A549 (cell line): ENCODE data around the gene MEGF6. TPM values are rescaled to one million over a fixed set of nuclear protein-coding genes. Genes with fewer than 3 reads are reported as not detected.

ENCODE experiments used
- ATAC-seq, 2 experiments: fragments of 200-7000 bp in 1 of 2; fragments of >200 bp in 1 of 2; cut with Nextera tagmentation in 1 of 2; cut with Tn5 transposase in 1 of 2; 3 replicates each; pipeline versions ENCODE4 v1.8.0 to v1.9.1; 2018 to 2020; ENCODE audit warnings: mild to moderate bottlenecking in 1 of 2, moderate library complexity in 1 of 2
- CTCF ChIA-PET: fragments of 300-600 bp; sonication (Branson Sonifier 250); formaldehyde crosslinking; extraction: SDS; loops from one replicate; lab custom pipeline; 2021; ENCODE audit warnings: antibody characterized with exemption, inconsistent platforms; lab: Yijun Ruan, JAX
- POLR2A ChIA-PET: fragments of 350-600 bp; formaldehyde crosslinking; extraction: SDS; loops from one replicate; lab custom pipeline; 2021; ENCODE audit warnings: antibody characterized with exemption, inconsistent platforms; lab: Yijun Ruan, JAX
- DNase-seq, 2 experiments: peaks; one replicate each; pipeline versions ENCODE4 v3.0.0 to v3.0.0-alpha.2; 2011 to 2016; ENCODE audit warnings: low read depth in 1 of 2, low spot score in 1 of 2
- FAIRE-seq: peaks from 2 replicates; lab custom pipeline; 2011; peaks lifted over from hg19 to GRCh38; lab: Jason Lieb, UNC
- H3K27ac ChIP-seq, 2 experiments: fragments of >200 bp; sonication (Bioruptor Twin); formaldehyde crosslinking; 3 replicates each; pipeline ENCODE4 v1.5.1; 2016 to 2017
- H3K4me1 ChIP-seq: fragments of >200 bp; sonication (Bioruptor Twin); formaldehyde crosslinking; 3 replicates; pipeline ENCODE4 v1.6.1; 2016
- H3K4me2 ChIP-seq: fragments of >200 bp; sonication (Bioruptor Twin); formaldehyde crosslinking; 3 replicates; pipeline ENCODE4 v1.6.1; 2016
- H3K4me3 ChIP-seq: fragments of >200 bp; sonication (Bioruptor Twin); formaldehyde crosslinking; 3 replicates; pipeline ENCODE4 v1.5.1; 2016
- H3K9me3 ChIP-seq: fragments of >200 bp; sonication (Bioruptor Twin); formaldehyde crosslinking; 3 replicates; pipeline ENCODE4 v1.6.1; 2016
- ATOH8 ChIP-seq: fragments of 250-450 bp; sonication (Bioruptor Pico); IDR thresholded peaks from 2 replicates; pipeline ENCODE4 v1.5.0; 2020; ENCODE audit warnings: low read depth, mild to moderate bottlenecking, moderate library complexity
- CBX2 ChIP-seq: fragments of 200-600 bp; sonication (generic); IDR thresholded peaks from 2 replicates; pipeline ENCODE4 v1.6.1; 2016; ENCODE audit warnings: low read depth, mild to moderate bottlenecking, borderline replicate concordance
- CEBPB ChIP-seq, 2 experiments: fragments of >200 bp in 1 of 2; sonication (Bioruptor Twin) in 1 of 2; formaldehyde crosslinking in 1 of 2; IDR thresholded peaks; 2 replicates each; pipeline ENCODE4 v1.6.1; 2012 to 2016
- EHMT2 ChIP-seq: fragments of 200-600 bp; sonication (generic); IDR thresholded peaks from 2 replicates; pipeline ENCODE4 v1.6.1; 2016; ENCODE audit warnings: antibody characterized with exemption, low read depth, mild to moderate bottlenecking, moderate library complexity
- ELK1 ChIP-seq: fragments of 150-350 bp; IDR thresholded peaks from 2 replicates; pipeline ENCODE4 v1.6.1; 2014; ENCODE audit warnings: low read depth, mild to moderate bottlenecking, low read length
- ESRRA ChIP-seq: fragments of 150-350 bp; IDR thresholded peaks from 2 replicates; pipeline ENCODE4 v1.6.1; 2014; ENCODE audit warnings: mild to moderate bottlenecking, low read length, borderline replicate concordance
- FOSB ChIP-seq: fragments of 250-450 bp; sonication (Bioruptor Pico); IDR thresholded peaks from 2 replicates; pipeline ENCODE4 v1.5.0; 2020; ENCODE audit warnings: mild to moderate bottlenecking, moderate library complexity
- FOXS1 ChIP-seq: fragments of 250-450 bp; sonication (Bioruptor Pico); IDR thresholded peaks from 2 replicates; pipeline ENCODE4 v1.5.0; 2020; ENCODE audit warnings: mild to moderate bottlenecking, moderate library complexity
- GATA3 ChIP-seq: IDR thresholded peaks from 2 replicates; pipeline ENCODE4 v1.6.1; 2012; ENCODE audit warnings: borderline replicate concordance
- HMGXB4 ChIP-seq: fragments of 250-450 bp; sonication (Bioruptor Pico); IDR thresholded peaks from 2 replicates; pipeline ENCODE4 v1.5.0; 2021; ENCODE audit warnings: mild to moderate bottlenecking, moderate library complexity, borderline replicate concordance
- HOXB13 ChIP-seq: fragments of 250-450 bp; sonication (Bioruptor Pico); IDR thresholded peaks from 2 replicates; pipeline ENCODE4 v1.5.0; 2020; ENCODE audit warnings: low read depth, mild to moderate bottlenecking, moderate library complexity
- HOXB5 ChIP-seq: fragments of 250-450 bp; sonication (Bioruptor Pico); IDR thresholded peaks from 2 replicates; pipeline ENCODE4 v1.5.0; 2020; ENCODE audit warnings: mild to moderate bottlenecking, moderate library complexity
- JUNB ChIP-seq: fragments of >200 bp; sonication (Bioruptor Twin); formaldehyde crosslinking; IDR thresholded peaks from 2 replicates; pipeline ENCODE4 v1.6.1; 2016
- KDM5A ChIP-seq: fragments of 200-600 bp; sonication (generic); IDR thresholded peaks from 2 replicates; pipeline ENCODE4 v1.6.1; 2016; ENCODE audit warnings: antibody characterized with exemption, mild to moderate bottlenecking
- MAZ ChIP-seq: fragments of 150-350 bp; IDR thresholded peaks from 2 replicates; pipeline ENCODE4 v1.6.1; 2014; ENCODE audit warnings: antibody characterized with exemption, low read depth, low read length, borderline replicate concordance
- MYC ChIP-seq: IDR thresholded peaks from 2 replicates; pipeline ENCODE4 v1.6.1; 2012; ENCODE audit warnings: mild to moderate bottlenecking, inconsistent platforms, low read length, improper control_type of control experiment, borderline replicate concordance
- NR3C1 ChIP-seq: fragments of >200 bp; sonication (Bioruptor Twin); formaldehyde crosslinking; IDR thresholded peaks from 3 replicates; pipeline ENCODE4 v1.6.1; 2017
- RCOR1 ChIP-seq: fragments of 150-350 bp; IDR thresholded peaks from 2 replicates; pipeline ENCODE4 v1.6.1; 2014; ENCODE audit warnings: antibody characterized with exemption, low read length, low read depth
- REST ChIP-seq: fragments of 200-600 bp; sonication (generic); IDR thresholded peaks from 2 replicates; pipeline ENCODE4 v1.6.1; 2016; ENCODE audit warnings: antibody characterized with exemption, mild to moderate bottlenecking, moderate library complexity
- SMC3 ChIP-seq: fragments of >200 bp; sonication (Bioruptor Twin); formaldehyde crosslinking; IDR thresholded peaks from 3 replicates; pipeline ENCODE4 v1.6.1; 2018; ENCODE audit warnings: inconsistent platforms
- TP53 ChIP-seq: fragments of 250-450 bp; sonication (Bioruptor Pico); IDR thresholded peaks from 2 replicates; pipeline ENCODE4 v1.5.0; 2021; ENCODE audit warnings: mild to moderate bottlenecking, moderate library complexity
- ZFP36 ChIP-seq: fragments of 450-650 bp; IDR thresholded peaks from 2 replicates; pipeline ENCODE4 v1.6.1; 2014; ENCODE audit warnings: borderline replicate concordance; ENCODE audit not compliant: partially characterized antibody
- ZSCAN20 ChIP-seq: fragments of 250-450 bp; sonication (Bioruptor Pico); IDR thresholded peaks from 2 replicates; pipeline ENCODE4 v1.8.0; 2022; ENCODE audit warnings: mild to moderate bottlenecking, moderate library complexity
- WGBS: methylation state at CpG from one replicate; pipeline ENCODE4 v1.1.6; 2017; ENCODE audit errors: missing lambda C conversion rate; 5-methylcytosine and 5-hydroxymethylcytosine counted together
- polyA plus RNA-seq, 4 experiments: library from polyadenylated mRNA; depleted of rRNA in 3 of 4; stranded (reverse); fragments of >200 nt; fragmentation: RNase III in 1 of 4; extraction: RNeasy Plus Mini Kit Qiagen cat#74134 plus additional on column Dnase treatment in 1 of 4; gene quantifications; 2 replicates in 3 of 4; 3 replicates in 1 of 4; pipeline ENCODE4 v1.2.3, GENCODE V29; 2011 to 2017

Gene MEGF6
- polyA plus RNA-seq, 2 of the 4 experiments (the other 2 are of a cell fraction), result 0.66 to 13.7 TPM

- ChIA-PET CTCF (interaction anchor here (0.9 to 4.5 kb wide), 7 partner anchors 13 to 99 kb away, joined by 3 to 22 read pairs (median 7); no protein-coding TSS in a partner anchor), POLR2A (no interaction called here)
- H3K27ac ChIP-seq, result no peak overlapping the region
- no peak for DNase-seq
- no peak for FAIRE-seq
- H3K4me2 ChIP-seq, result no peak overlapping the region
- ATAC-seq, result no peak
- TF ChIP-seq REST (no peak), GATA3 (no peak), FOSB (no peak), RCOR1 (no peak), ATOH8 (CRISPR knock-in tag) (no peak), EHMT2 (no peak)
- WGBS, result 64% methylated on average over 6 of the region's 10 CpGs
- peaks cover 13% of the 10 kb centered on the region; the same call in 2 of the 3 replicates for H3K4me1 ChIP-seq
- H3K4me3 ChIP-seq, result no peak overlapping the region
- no peaks in the 10 kb centered on the region for H3K9me3 ChIP-seq
These were observed 59.6 kb downstream of the MEGF6 start for GRCh38 chr1:3551711-3552110.

GRCh38 chr1:3551290-3551678 lies 60.0 kb downstream of the MEGF6 start:
- Histone ChIP-seq H3K9me3 (no peaks in the 10 kb centered on the region), H3K4me3 (no peak overlapping the region), H3K4me2 (no peak overlapping the region), H3K4me1 (peaks cover 13% of the 10 kb centered on the region; the same call in 2 of the 3 replicates), H3K27ac (no peak overlapping the region)
- ChIA-PET CTCF (interaction anchor here (0.9 to 4.5 kb wide), 7 partner anchors 13 to 98 kb away, joined by 3 to 22 read pairs (median 7); no protein-coding TSS in a partner anchor), POLR2A (no interaction called here)
- TF ChIP-seq CBX2, result no peak
- no peak for TF ChIP-seq NR3C1
- no peak for TF ChIP-seq FOXS1
- DNase-seq (no peak), FAIRE-seq (no peak), ATAC-seq (no peak)
- WGBS, result 72% methylated on average over 2 of the region's 5 CpGs

GRCh38 chr1:3550511-3551289 lies 60.6 kb downstream of the MEGF6 start:
- POLR2A ChIA-PET, result no interaction called here
- Histone ChIP-seq H3K4me1 (peaks cover 18% of the 10 kb centered on the region; the same call in 2 of the 3 replicates), H3K9me3 (no peaks in the 10 kb centered on the region), H3K27ac (no peak overlapping the region), H3K4me2 (no peak overlapping the region), H3K4me3 (no peak overlapping the region)
- no peak for ATAC-seq
- no peak for FAIRE-seq
- WGBS, result 75% methylated on average over 10 of the region's 27 CpGs
- DNase-seq, result no peak
- CTCF ChIA-PET, result interaction anchor here (0.9 to 4.5 kb wide), 7 partner anchors 13 to 98 kb away, joined by 3 to 22 read pairs (median 7); no protein-coding TSS in a partner anchor
- TF ChIP-seq TP53 (CRISPR knock-in tag) (no peak), ZFP36 (no peak), HMGXB4 (CRISPR knock-in tag) (no peak), CBX2 (no peak), MYC (no peak), JUNB (no peak), MAZ (no peak), HOXB13 (CRISPR knock-in tag) (no peak), HOXB5 (CRISPR knock-in tag) (no peak), SMC3 (no peak), ZSCAN20 (no peak), NR3C1 (no peak), ESRRA (no peak), CEBPB (IDR thresholded peaks at IDR 0.05) (no peak), EHMT2 (no peak), KDM5A (no peak), ELK1 (no peak)
